ENCODE measurements around the gene RICTOR.
A peak's percentile ranks its signal among the peaks of the same experiment; 100 is the strongest.

The RICTOR gene

GRCh38 chr5:38961691-38962090 is 112.5 kb downstream of the RICTOR start:
- TF ChIP-seq CTCF (IDR thresholded peaks at IDR 0.05; ENCODE audit: low read depth, low read length): no peak
- no peak for DNase-seq (ENCODE audit: extremely low read depth, low read depth)

GRCh38 chr5:38953426-38954012 is 120.7 kb downstream of the RICTOR start:
- no peak for TF ChIP-seq CTCF (IDR thresholded peaks at IDR 0.05; ENCODE audit: low read depth, low read length)
- DNase-seq (ENCODE audit: extremely low read depth, low read depth): no peak

GRCh38 chr5:38948501-38948900 is 125.7 kb downstream of the RICTOR start:
- no peak for TF ChIP-seq CTCF (IDR thresholded peaks at IDR 0.05; ENCODE audit: low read depth, low read length)
- peak; percentile 14 for DNase-seq (ENCODE audit: extremely low read depth, low read depth)

GRCh38 chr5:38944282-38944681 is 129.9 kb downstream of the RICTOR start:
- DNase-seq (ENCODE audit: extremely low read depth, low read depth): no peak
- no peak for TF ChIP-seq CTCF (IDR thresholded peaks at IDR 0.05; ENCODE audit: low read depth, low read length)

GRCh38 chr5:38941912-38942311 is 132.3 kb downstream of the RICTOR start:
- TF ChIP-seq CTCF (IDR thresholded peaks at IDR 0.05; ENCODE audit: low read depth, low read length): no peak
- no peak for DNase-seq (ENCODE audit: extremely low read depth, low read depth)

GRCh38 chr5:38940230-38940858 is 133.9 kb downstream of the RICTOR start:
- DNase-seq (ENCODE audit: extremely low read depth, low read depth): no peak
- TF ChIP-seq CTCF (IDR thresholded peaks at IDR 0.05; ENCODE audit: low read depth, low read length): no peak

- no peak for TF ChIP-seq CTCF (IDR thresholded peaks at IDR 0.05; ENCODE audit: low read depth, low read length)
- DNase-seq (ENCODE audit: extremely low read depth, low read depth): no peak
These were observed 135.2 kb downstream of the RICTOR start for GRCh38 chr5:38938973-38939372.

All from AG09319 (cell line).